Lower lobe of right lung (tissue), 2 donors: ENCODE data around the gene CEP104. TPM values are rescaled to one million over a fixed set of nuclear protein-coding genes. Genes with fewer than 3 reads are reported as not detected.
"Not testable (repeated sequence)": the region's sequence is repeated elsewhere in the genome, so short reads cannot be mapped to it uniquely, and the experiment has no call there.

Experiments
- ATAC-seq, 2 donors: fragments of 200-7000 bp; cut with Tn5 transposase; one replicate each; pipeline ENCODE4 v1.9.1; 2020 to 2022; ENCODE audit warnings: mild to moderate bottlenecking in 2 of 2, moderate library complexity in 2 of 2
- DNase-seq: peaks from one replicate; pipeline ENCODE4 v3.0.0-alpha.2; 2020
- H3K27ac ChIP-seq: fragments of 200-600 bp; one replicate; pipeline ENCODE4 v1.8.0; 2022
- H3K27me3 ChIP-seq: fragments of 200-600 bp; one replicate; pipeline ENCODE4 v1.8.0; 2022; ENCODE audit warnings: low read depth
- H3K36me3 ChIP-seq: fragments of 200-600 bp; one replicate; pipeline ENCODE4 v1.8.0; 2022; ENCODE audit warnings: mild to moderate bottlenecking
- H3K4me1 ChIP-seq: fragments of 200-600 bp; one replicate; pipeline ENCODE4 v1.8.0; 2022
- H3K4me3 ChIP-seq: fragments of 200-600 bp; one replicate; pipeline ENCODE4 v1.8.0; 2022; ENCODE audit warnings: mild to moderate bottlenecking
- H3K9me3 ChIP-seq: fragments of 200-600 bp; one replicate; pipeline ENCODE4 v1.8.0; 2022
- intact Hi-C: fragments of 100-400 bp; cut with DNase I; formaldehyde crosslinking; loops from one replicate; pipeline ENCODE4 v1.11.0; 2022
- total RNA-seq: library from RNA; stranded (reverse); fragmentation: NEBNext Ultra II Directional; extraction: Animal tissue kit (Norgen Biotek cat#: 25700); gene quantifications from one replicate; pipeline ENCODE4 v1.2.1, GENCODE V29; 2021
- TF ChIP-seq, protein P1 (sequence below): fragments of 200-600 bp; IDR thresholded peaks from one replicate; pipeline ENCODE4 v1.8.0; 2022; ENCODE audit warnings: antibody characterized with exemption, mild to moderate bottlenecking
- donor health status: DM: no; HTN: yes; CAD: no; lungs with severe emphysema.

Gene CEP104
- total RNA-seq, 1 donor from 2014 or later = 53.9 TPM

DNA sequence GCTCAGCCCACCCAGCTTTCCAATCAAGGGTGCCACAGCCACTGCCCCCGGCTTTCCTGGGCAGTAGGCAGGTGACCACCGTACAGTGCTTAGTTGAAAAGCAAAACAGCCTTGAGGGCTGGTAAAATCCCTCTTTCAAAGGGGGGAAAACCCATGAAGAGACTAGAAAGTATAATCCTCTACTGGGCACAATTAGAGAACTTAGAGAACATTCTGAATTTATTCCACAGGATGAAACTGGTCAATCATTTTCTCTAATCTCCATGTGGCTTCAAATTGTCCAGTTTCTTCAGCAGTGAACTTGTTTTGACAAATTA, 45.5 kb downstream of the CEP104 start:
- intact Hi-C loops = no loop called here
- TF ChIP-seq, protein P1, sequence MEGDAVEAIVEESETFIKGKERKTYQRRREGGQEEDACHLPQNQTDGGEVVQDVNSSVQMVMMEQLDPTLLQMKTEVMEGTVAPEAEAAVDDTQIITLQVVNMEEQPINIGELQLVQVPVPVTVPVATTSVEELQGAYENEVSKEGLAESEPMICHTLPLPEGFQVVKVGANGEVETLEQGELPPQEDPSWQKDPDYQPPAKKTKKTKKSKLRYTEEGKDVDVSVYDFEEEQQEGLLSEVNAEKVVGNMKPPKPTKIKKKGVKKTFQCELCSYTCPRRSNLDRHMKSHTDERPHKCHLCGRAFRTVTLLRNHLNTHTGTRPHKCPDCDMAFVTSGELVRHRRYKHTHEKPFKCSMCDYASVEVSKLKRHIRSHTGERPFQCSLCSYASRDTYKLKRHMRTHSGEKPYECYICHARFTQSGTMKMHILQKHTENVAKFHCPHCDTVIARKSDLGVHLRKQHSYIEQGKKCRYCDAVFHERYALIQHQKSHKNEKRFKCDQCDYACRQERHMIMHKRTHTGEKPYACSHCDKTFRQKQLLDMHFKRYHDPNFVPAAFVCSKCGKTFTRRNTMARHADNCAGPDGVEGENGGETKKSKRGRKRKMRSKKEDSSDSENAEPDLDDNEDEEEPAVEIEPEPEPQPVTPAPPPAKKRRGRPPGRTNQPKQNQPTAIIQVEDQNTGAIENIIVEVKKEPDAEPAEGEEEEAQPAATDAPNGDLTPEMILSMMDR = no peak
- Histone ChIP-seq H3K36me3 (peaks cover 27% of the 10 kb centered on the region), H3K4me3 (no peak overlapping the region), H3K9me3 (no peaks in the 10 kb centered on the region), H3K4me1 (no peaks in the 10 kb centered on the region), H3K27me3 (no peaks in the 10 kb centered on the region), H3K27ac (no peak overlapping the region)
- DNase-seq = no peak
- no peak for ATAC-seq

DNA sequence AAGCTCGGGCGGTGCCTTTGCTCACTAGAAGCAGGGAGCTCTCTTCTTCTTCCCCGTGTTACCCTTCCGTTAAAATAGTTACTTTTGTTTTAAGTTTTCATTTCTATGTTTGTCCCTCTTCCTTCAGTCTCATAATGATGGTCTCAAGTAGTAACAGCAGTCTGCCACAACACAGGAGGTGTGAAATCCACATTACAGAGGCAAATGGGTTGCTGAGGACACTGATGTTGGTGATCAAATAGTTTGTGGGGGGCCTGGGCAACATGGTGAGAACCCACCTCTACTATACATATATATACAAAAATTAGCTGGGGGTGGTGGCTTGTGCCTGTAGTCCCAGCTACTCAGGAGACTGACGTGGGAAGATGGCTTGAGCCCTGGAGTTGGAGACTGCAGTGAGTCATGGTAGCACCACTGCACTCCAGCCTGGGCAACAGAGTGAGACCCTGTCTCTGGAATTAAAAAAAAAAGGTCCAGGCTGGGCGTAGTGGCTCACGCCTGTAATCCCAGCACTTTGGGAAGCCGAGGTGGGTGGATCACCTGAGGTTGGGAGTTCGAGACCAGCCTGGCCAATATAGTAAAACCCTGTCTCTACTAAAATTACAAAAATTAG, 46.8 kb downstream of the CEP104 start:
- H3K9me3 ChIP-seq, H3K4me1 ChIP-seq, ATAC-seq, H3K4me3 ChIP-seq, H3K27ac ChIP-seq, H3K27me3 ChIP-seq, DNase-seq, intact Hi-C loops: not testable (repeated sequence)
- H3K36me3 ChIP-seq = peaks cover 17% of the 10 kb centered on the region

DNA sequence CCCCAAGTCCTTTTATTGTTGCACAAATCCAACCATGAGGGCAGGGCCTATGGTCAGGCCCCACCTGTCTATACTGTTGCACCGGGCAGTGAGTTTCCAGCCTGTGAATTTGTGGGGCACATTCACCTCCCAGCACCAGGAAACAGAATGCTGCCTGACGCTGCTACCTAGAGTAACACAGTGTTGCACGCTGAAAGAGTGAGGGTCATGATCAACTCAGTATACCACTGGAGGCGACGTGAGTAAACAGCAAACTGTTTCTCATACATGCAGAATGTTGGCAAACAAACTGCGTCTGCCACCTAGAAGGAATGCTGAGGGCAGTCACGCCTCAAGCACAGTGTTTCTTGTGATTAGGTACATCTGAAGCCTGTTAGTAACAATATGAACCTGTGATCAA, 47.3 kb downstream of the CEP104 start:
- DNase-seq (no peak), ATAC-seq (no peak)
- intact Hi-C loops = no loop called here
- Histone ChIP-seq H3K9me3 (no peaks in the 10 kb centered on the region), H3K36me3 (peaks cover 11% of the 10 kb centered on the region), H3K27ac (no peak overlapping the region), H3K4me1 (no peaks in the 10 kb centered on the region), H3K27me3 (no peaks in the 10 kb centered on the region), H3K4me3 (no peak overlapping the region)
- TF ChIP-seq, protein P1 = no peak

DNA sequence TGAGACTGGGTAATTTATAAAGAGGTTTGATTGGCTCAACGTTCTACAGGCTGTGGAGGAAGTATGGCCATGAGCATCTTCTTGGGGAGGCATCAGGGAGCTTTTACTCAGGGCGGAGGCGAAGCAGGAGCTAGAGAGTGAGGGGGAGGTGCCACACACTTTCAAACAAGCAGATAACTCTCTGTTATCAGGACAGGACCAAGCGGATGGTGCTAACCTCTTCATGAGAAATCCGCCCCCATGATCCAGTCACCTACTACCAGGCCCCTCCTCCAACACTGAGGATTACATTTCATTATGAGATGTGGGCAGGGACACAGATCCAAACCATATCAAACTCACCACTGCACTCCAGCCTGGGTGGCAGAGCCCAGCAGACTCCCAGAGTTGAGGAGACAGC, 49.2 kb downstream of the CEP104 start:
- TF ChIP-seq, protein P1 = no peak
- no peaks in the 10 kb centered on the region for H3K27me3 ChIP-seq
- no peaks in the 10 kb centered on the region for H3K9me3 ChIP-seq
- intact Hi-C loops = no loop called here
- no peaks in the 10 kb centered on the region for H3K4me1 ChIP-seq
- no peak for ATAC-seq
- no peak overlapping the region for H3K27ac ChIP-seq
- no peaks in the 10 kb centered on the region for H3K36me3 ChIP-seq
- H3K4me3 ChIP-seq = no peak overlapping the region
- DNase-seq = no peak

DNA sequence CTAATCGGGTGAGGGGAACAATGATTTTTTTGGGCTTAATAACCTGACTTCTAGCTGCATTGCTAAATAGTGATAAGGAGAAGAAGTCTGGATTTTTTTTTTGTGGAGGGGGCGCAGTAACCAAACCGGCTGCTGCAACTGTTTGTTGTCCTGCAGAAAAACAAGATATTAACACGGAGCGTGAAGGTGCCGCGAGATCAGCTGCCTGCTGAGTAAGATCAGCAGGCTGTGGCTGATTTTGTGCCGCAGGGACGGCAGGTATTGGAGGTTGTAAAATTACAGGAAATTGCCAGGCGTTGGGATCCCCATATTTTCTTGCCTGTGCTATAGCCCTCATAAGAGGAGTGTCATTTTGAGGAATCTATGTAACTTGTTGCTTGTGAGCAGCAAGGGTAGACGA, 52.0 kb downstream of the CEP104 start:
- no peak overlapping the region for H3K27ac ChIP-seq
- TF ChIP-seq, protein P1 = no peak
- H3K27me3 ChIP-seq = no peaks in the 10 kb centered on the region
- intact Hi-C loops = no loop called here
- ATAC-seq (no peak), DNase-seq (peak; percentile 6)
- H3K9me3 ChIP-seq = no peaks in the 10 kb centered on the region
- H3K4me3 ChIP-seq = no peak overlapping the region
- H3K4me1 ChIP-seq = no peaks in the 10 kb centered on the region
- H3K36me3 ChIP-seq = no peaks in the 10 kb centered on the region

DNA sequence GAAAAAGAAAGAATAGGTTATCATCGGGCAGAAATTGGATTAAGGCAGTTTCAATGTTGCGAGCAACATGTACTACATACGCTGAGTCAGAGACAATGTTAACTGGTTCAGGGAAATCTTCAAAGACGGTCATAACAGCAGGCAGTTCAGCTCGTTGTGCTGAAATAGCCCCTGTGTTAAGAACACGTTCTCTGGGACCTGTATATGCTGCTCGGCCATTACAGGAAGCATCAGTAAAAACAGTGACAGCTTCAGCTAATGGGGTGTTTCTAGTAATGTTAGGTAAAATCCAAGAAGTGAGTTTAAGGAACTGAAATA, 52.4 kb downstream of the CEP104 start:
- H3K36me3 ChIP-seq, H3K9me3 ChIP-seq, H3K27me3 ChIP-seq, intact Hi-C loops, H3K4me1 ChIP-seq, DNase-seq, H3K4me3 ChIP-seq, H3K27ac ChIP-seq, ATAC-seq: not testable (repeated sequence)
